Measurements from ENCODE around the gene SFXN5.

The SFXN5 gene

GRCh38 chr2:72933207-72933606 lies 138.3 kb downstream of the SFXN5 start:
- no peak for DNase-seq (ENCODE audit: low spot score)
- no peak for TF ChIP-seq CTCF (IDR thresholded peaks at IDR 0.05; ENCODE audit: extremely low read depth, missing control alignments)

- TF ChIP-seq CTCF (IDR thresholded peaks at IDR 0.05; ENCODE audit: extremely low read depth, missing control alignments) = no peak
- DNase-seq (ENCODE audit: low spot score) = no peak
These were observed 138.7 kb downstream of the SFXN5 start for GRCh38 chr2:72932805-72933204.

- no peak for TF ChIP-seq CTCF (IDR thresholded peaks at IDR 0.05; ENCODE audit: extremely low read depth, missing control alignments)
- no peak for DNase-seq (ENCODE audit: low spot score)
These were observed 139.3 kb downstream of the SFXN5 start for GRCh38 chr2:72932045-72932740.

GRCh38 chr2:72931280-72931910 lies 140.1 kb downstream of the SFXN5 start:
- TF ChIP-seq CTCF (IDR thresholded peaks at IDR 0.05; ENCODE audit: extremely low read depth, missing control alignments) = no peak
- no peak for DNase-seq (ENCODE audit: low spot score)

- no peak for DNase-seq (ENCODE audit: low spot score)
- TF ChIP-seq CTCF (IDR thresholded peaks at IDR 0.05; ENCODE audit: extremely low read depth, missing control alignments) = no peak
These were observed 142.5 kb downstream of the SFXN5 start for GRCh38 chr2:72929010-72929409.

- DNase-seq (ENCODE audit: low spot score) = no peak
These were observed 143.6 kb downstream of the SFXN5 start for GRCh38 chr2:72927619-72928550.

More at GRCh38 chr2:72927619-72928550, 143.6 kb downstream of the SFXN5 start:
- no peak for TF ChIP-seq CTCF (IDR thresholded peaks at IDR 0.05; ENCODE audit: extremely low read depth, missing control alignments)

Measured in GM20000 (cell line).